ENCODE data around the gene TNS3.

The TNS3 gene

GRCh38 chr7:47375121-47375938, 206.6 kb downstream of the TNS3 start:
- H3K27ac ChIP-seq (ENCODE audit: low read length) = no peak overlapping the region
- peaks cover 3% of the 10 kb centered on the region; the same call in 1 of the 2 replicates for H3K36me3 ChIP-seq (replicated peaks; ENCODE audit: insufficient read depth, low read length)
- H3K9ac ChIP-seq (ENCODE audit: low read length) = no peak overlapping the region
- no peak for DNase-seq
- no peaks in the 10 kb centered on the region for H3F3A ChIP-seq (ENCODE audit: insufficient read depth, low read length)
- no peak overlapping the region for H3K4me2 ChIP-seq (ENCODE audit: low read depth, low read length)
- H3K9me3 ChIP-seq (replicated peaks; ENCODE audit: insufficient read depth, low read length) = no peaks in the 10 kb centered on the region
- H2AFZ ChIP-seq (ENCODE audit: low read length) = no peak overlapping the region
- H3K9me2 ChIP-seq (replicated peaks; ENCODE audit: insufficient read depth, low read length) = no peaks in the 10 kb centered on the region
- peaks cover 10% of the 10 kb centered on the region for H4K20me1 ChIP-seq (ENCODE audit: insufficient read depth, low read length)
- H3K79me2 ChIP-seq (ENCODE audit: low read length) = peaks cover 99% of the 10 kb centered on the region
- TF ChIP-seq CTCF (IDR thresholded peaks at IDR 0.05; ENCODE audit: low read length) (no peak), EZH2 (optimal IDR thresholded peaks at IDR 0.05; ENCODE audit: low read depth, low read length) (no peak), EZH2phosphoT487 (IDR thresholded peaks at IDR 0.05; ENCODE audit: low read length) (no peak)
- H3K4me1 ChIP-seq (ENCODE audit: low read length) = no peaks in the 10 kb centered on the region
- no peaks in the 10 kb centered on the region for H3K27me3 ChIP-seq (replicated peaks; ENCODE audit: insufficient read depth, low read length)
- no peak overlapping the region for H3K4me3 ChIP-seq (ENCODE audit: low read length)

- H4K20me1 ChIP-seq (ENCODE audit: insufficient read depth, low read length) = peaks cover 10% of the 10 kb centered on the region
- H3F3A ChIP-seq (ENCODE audit: insufficient read depth, low read length) = no peaks in the 10 kb centered on the region
- H3K9ac ChIP-seq (ENCODE audit: low read length) = no peak overlapping the region
- no peaks in the 10 kb centered on the region for H3K9me3 ChIP-seq (replicated peaks; ENCODE audit: insufficient read depth, low read length)
- H3K9me2 ChIP-seq (replicated peaks; ENCODE audit: insufficient read depth, low read length) = no peaks in the 10 kb centered on the region
- DNase-seq = no peak
- no peak overlapping the region for H3K4me3 ChIP-seq (ENCODE audit: low read length)
- H3K4me1 ChIP-seq (ENCODE audit: low read length) = no peaks in the 10 kb centered on the region
- peaks cover 3% of the 10 kb centered on the region; the same call in 1 of the 2 replicates for H3K36me3 ChIP-seq (replicated peaks; ENCODE audit: insufficient read depth, low read length)
- peaks cover 99% of the 10 kb centered on the region for H3K79me2 ChIP-seq (ENCODE audit: low read length)
- no peak overlapping the region for H2AFZ ChIP-seq (ENCODE audit: low read length)
- no peak for TF ChIP-seq EZH2 (optimal IDR thresholded peaks at IDR 0.05; ENCODE audit: low read depth, low read length)
- TF ChIP-seq EZH2phosphoT487 (IDR thresholded peaks at IDR 0.05; ENCODE audit: low read length) = no peak
- TF ChIP-seq CTCF (IDR thresholded peaks at IDR 0.05; ENCODE audit: low read length) = no peak
- no peak overlapping the region for H3K4me2 ChIP-seq (ENCODE audit: low read depth, low read length)
- H3K27me3 ChIP-seq (replicated peaks; ENCODE audit: insufficient read depth, low read length) = no peaks in the 10 kb centered on the region
- H3K27ac ChIP-seq (ENCODE audit: low read length) = no peak overlapping the region
Measured at GRCh38 chr7:47374538-47374937, 207.4 kb downstream of the TNS3 start.

GRCh38 chr7:47373871-47374451, 207.9 kb downstream of the TNS3 start:
- H3K27me3 ChIP-seq (replicated peaks; ENCODE audit: insufficient read depth, low read length) = no peaks in the 10 kb centered on the region
- no peak overlapping the region for H3K4me2 ChIP-seq (ENCODE audit: low read depth, low read length)
- TF ChIP-seq EZH2phosphoT487 (IDR thresholded peaks at IDR 0.05; ENCODE audit: low read length) (no peak), CTCF (IDR thresholded peaks at IDR 0.05; ENCODE audit: low read length) (no peak), EZH2 (optimal IDR thresholded peaks at IDR 0.05; ENCODE audit: low read depth, low read length) (no peak)
- no peak overlapping the region for H3K9ac ChIP-seq (ENCODE audit: low read length)
- H2AFZ ChIP-seq (ENCODE audit: low read length) = no peak overlapping the region
- H4K20me1 ChIP-seq (ENCODE audit: insufficient read depth, low read length) = peaks cover 14% of the 10 kb centered on the region
- H3K4me1 ChIP-seq (ENCODE audit: low read length) = no peaks in the 10 kb centered on the region
- H3K4me3 ChIP-seq (ENCODE audit: low read length) = no peak overlapping the region
- H3F3A ChIP-seq (ENCODE audit: insufficient read depth, low read length) = no peaks in the 10 kb centered on the region
- peaks cover 99% of the 10 kb centered on the region for H3K79me2 ChIP-seq (ENCODE audit: low read length)
- DNase-seq = no peak
- no peaks in the 10 kb centered on the region for H3K9me2 ChIP-seq (replicated peaks; ENCODE audit: insufficient read depth, low read length)
- H3K9me3 ChIP-seq (replicated peaks; ENCODE audit: insufficient read depth, low read length) = no peaks in the 10 kb centered on the region
- H3K36me3 ChIP-seq (replicated peaks; ENCODE audit: insufficient read depth, low read length) = peaks cover 3% of the 10 kb centered on the region
- no peak overlapping the region for H3K27ac ChIP-seq (ENCODE audit: low read length)
